Pancreas (tissue), 10 donors: ENCODE data around the gene DNAJC9. TPM values are rescaled to one million over a fixed set of nuclear protein-coding genes. Genes with fewer than 3 reads are reported as not detected.

Source experiments
- ATAC-seq, 4 donors: fragments of 200-7000 bp; cut with Tn5 transposase; one replicate each; pipeline versions ENCODE4 v1.8.0 to v1.9.1; 2020; ENCODE audit warnings: mild to moderate bottlenecking in 4 of 4, moderate library complexity in 4 of 4
- DNase-seq, 6 donors: peaks; one replicate each; pipeline ENCODE4 v3.0.0-alpha.2; 2020
- FAIRE-seq: peaks from 2 replicates; lab custom pipeline; 2012; peaks lifted over from hg19 to GRCh38; lab: Jason Lieb, UNC
- H3K27ac ChIP-seq, 4 donors: fragments of 200-600 bp; sonication (generic); 1 replicate in 3 of 4; 2 replicates in 1 of 4; pipeline versions ENCODE4 v1.5.0 to v1.8.0; 2020
- H3K27me3 ChIP-seq, 4 donors: fragments of 200-600 bp; one replicate each; pipeline ENCODE4 v1.8.0; 2021
- H3K36me3 ChIP-seq, 3 donors: fragments of 200-600 bp; sonication (generic) in 1 of 3; one replicate each; pipeline versions ENCODE4 v1.5.0 to v1.8.0; 2020 to 2021
- H3K4me1 ChIP-seq, 3 donors: fragments of 200-600 bp; one replicate each; pipeline ENCODE4 v1.8.0; 2021
- H3K4me3 ChIP-seq, 4 donors: fragments of 200-600 bp; sonication (generic) in 2 of 4; one replicate each; pipeline versions ENCODE4 v1.5.0 to v1.8.0; 2020 to 2021
- H3K9me3 ChIP-seq, 4 donors: fragments of 200-600 bp; one replicate each; pipeline ENCODE4 v1.8.0; 2021
- CTCF ChIP-seq, 4 donors: fragments of 200-600 bp; sonication (generic) in 3 of 4; IDR thresholded peaks; one replicate each; pipeline versions ENCODE4 v1.5.0 to v1.8.0; 2021; ENCODE audit warnings: antibody characterized with exemption in 4 of 4
- WGBS, 2 donors: extraction: QIAGEN DNeasy Blood & Tissue Kit; methylation state at CpG; one replicate each; pipeline ENCODE4 v1.1.7; 2013; 5-methylcytosine and 5-hydroxymethylcytosine counted together
- intact Hi-C, 3 donors: fragments of 100-400 bp; cut with DNase I; formaldehyde crosslinking; loops; one replicate each; pipeline versions ENCODE4 v1.11.1 to v1.14.2; 2022
- polyA plus RNA-seq, 2 donors: library from polyadenylated mRNA; stranded (reverse); fragments of 200-250 nt; gene quantifications; one replicate each; pipeline ENCODE4 v1.2.3, GENCODE V29; 2013
- total RNA-seq, 6 donors: library from RNA; stranded (reverse); fragmentation: NEBNext Ultra II Directional in 4 of 6; extraction: Animal tissue kit (Norgen Biotek cat#: 25700) in 4 of 6; gene quantifications; one replicate each; pipeline versions ENCODE4 v1.2.1 to v1.2.4, GENCODE V29; 2021 to 2023
- donor health status: healthy with polysubstance abuse.
- donor health status: DM: no; HTN: no; CAD: no; lungs with moderate emphysema.
- donor health status: DM: no; HTN: no; CAD: no.
- donor health status: control.
- donor health status: control.
- donor health status: Bipolar disorder and iron deficiency.
- donor health status: DM: yes; HTN: yes; CAD: no.
- donor health status: DM: no; HTN: no; CAD: no.
- donor health status: DM: no; HTN: no; CAD: no.
- donor health status: DM: yes; HTN: yes; CAD: no.

The DNAJC9 gene
- total and polyA plus RNA-seq, 8 donors: 3.7 to 8.5 (median 5.1) TPM

GRCh38 chr10:73219384-73219783 is 27.7 kb downstream of the DNAJC9 start:
- DNase-seq (no peak), FAIRE-seq (no peak), ATAC-seq (no peak)
- Histone ChIP-seq H3K27me3 (no peaks in the 10 kb centered on the region), H3K4me3 (no peak overlapping the region), H3K9me3 (no peaks in the 10 kb centered on the region), H3K4me1 (no peaks in the 10 kb centered on the region), H3K27ac (no peak overlapping the region), H3K36me3 (peaks cover 0 to 12% (median 6%) of the 10 kb centered on the region in 3 donors)
- intact Hi-C loops: no loop called here
- TF ChIP-seq CTCF (IDR thresholded peaks at IDR 0.05): no peak

- H3K9me3 ChIP-seq: no peaks in the 10 kb centered on the region
- TF ChIP-seq CTCF (IDR thresholded peaks at IDR 0.05): peak in 1 of 4 donors; percentile 9
- H3K27ac ChIP-seq: no peak overlapping the region
- WGBS, 2 donors: 93 to 95% methylated on average over 2 of the region's 2 CpGs
- ATAC-seq: no peak
- no peak overlapping the region for H3K4me3 ChIP-seq
- no peaks in the 10 kb centered on the region for H3K4me1 ChIP-seq
- no peak for DNase-seq
- H3K27me3 ChIP-seq: no peaks in the 10 kb centered on the region
- intact Hi-C loops: no loop called here
- no peak for FAIRE-seq
- peaks cover 0 to 12% (median 6%) of the 10 kb centered on the region in 3 donors for H3K36me3 ChIP-seq
These were observed 28.4 kb downstream of the DNAJC9 start for GRCh38 chr10:73218431-73219191.

GRCh38 chr10:73217628-73218027 is 29.4 kb downstream of the DNAJC9 start:
- DNase-seq (no peak), ATAC-seq (no peak), FAIRE-seq (no peak)
- 94 to 97% methylated on average over 2 of the region's 2 CpGs for WGBS, 2 donors
- intact Hi-C loops: no loop called here
- no peaks in the 10 kb centered on the region for H3K9me3 ChIP-seq
- TF ChIP-seq CTCF (IDR thresholded peaks at IDR 0.05): no peak
- no peak overlapping the region for H3K27ac ChIP-seq
- no peaks in the 10 kb centered on the region for H3K27me3 ChIP-seq
- H3K4me1 ChIP-seq: no peaks in the 10 kb centered on the region
- H3K4me3 ChIP-seq: no peak overlapping the region
- peaks cover 0 to 12% (median 6%) of the 10 kb centered on the region in 3 donors for H3K36me3 ChIP-seq

- no peak for TF ChIP-seq CTCF (IDR thresholded peaks at IDR 0.05)
- DNase-seq (no peak), FAIRE-seq (peak; percentile 68), ATAC-seq (no peak)
- 95 to 100% methylated on average over 1 of the region's 1 CpG for WGBS, 2 donors
- H3K9me3 ChIP-seq: no peaks in the 10 kb centered on the region
- H3K36me3 ChIP-seq: peaks cover 0 to 12% (median 6%) of the 10 kb centered on the region in 3 donors
- peaks cover 0 to 7% (median 0%) of the 10 kb centered on the region in 3 donors for H3K4me1 ChIP-seq
- no peak overlapping the region for H3K4me3 ChIP-seq
- no peaks in the 10 kb centered on the region for H3K27me3 ChIP-seq
- intact Hi-C loops: no loop called here
- no peak overlapping the region for H3K27ac ChIP-seq
These were observed 31.3 kb downstream of the DNAJC9 start for GRCh38 chr10:73215749-73216148.
